ENCODE data around the gene SLC5A5. TPM values are rescaled to one million over a fixed set of nuclear protein-coding genes. Genes with fewer than 3 reads are reported as not detected.

Gene SLC5A5
- total and polyA plus RNA-seq, 3 donors from 2014 or later, result 0.79 to 1.4 (median 1.1) TPM

GRCh38 chr19:17836530-17836929 is 35.2 kb upstream of the SLC5A5 start:
- Histone ChIP-seq H3K4me3 (no peak overlapping the region), H3K27ac (no peak overlapping the region), H3K9me3 (no peaks in the 10 kb centered on the region), H3K36me3 (ENCODE audit: low read depth, missing control alignments) (no peaks in the 10 kb centered on the region), H3K27me3 (no peaks in the 10 kb centered on the region), H3K4me1 (no peaks in the 10 kb centered on the region)
- intact Hi-C loops (cut with DNase I; ENCODE audit: low total_unique reads), result no loop called here
- no peak for DNase-seq
- 74 to 81% methylated on average over 4 of the region's 4 CpGs for WGBS, 2 donors
- no peak for TF ChIP-seq POLR2A (IDR thresholded peaks at IDR 0.05)
- TF ChIP-seq CTCF (IDR thresholded peaks at IDR 0.05), result no peak

- no peaks in the 10 kb centered on the region for H3K36me3 ChIP-seq (ENCODE audit: low read depth, missing control alignments)
- no peaks in the 10 kb centered on the region for H3K9me3 ChIP-seq
- intact Hi-C loops (cut with DNase I; ENCODE audit: low total_unique reads), result no loop called here
- DNase-seq, result no peak
- no peaks in the 10 kb centered on the region for H3K4me1 ChIP-seq
- H3K4me3 ChIP-seq, result no peak overlapping the region
- no peaks in the 10 kb centered on the region for H3K27me3 ChIP-seq
- TF ChIP-seq CTCF (IDR thresholded peaks at IDR 0.05), result no peak
- no peak for TF ChIP-seq POLR2A (IDR thresholded peaks at IDR 0.05)
- no peak overlapping the region for H3K27ac ChIP-seq
- 90 to 97% methylated on average over 7 of the region's 7 CpGs for WGBS, 2 donors
Measured at GRCh38 chr19:17837972-17838371, 33.8 kb upstream of the SLC5A5 start.

GRCh38 chr19:17840019-17840418 is 31.7 kb upstream of the SLC5A5 start:
- H3K27ac ChIP-seq, result no peak overlapping the region
- H3K4me1 ChIP-seq, result peaks cover 7% of the 10 kb centered on the region
- H3K4me3 ChIP-seq, result no peak overlapping the region
- H3K36me3 ChIP-seq (ENCODE audit: low read depth, missing control alignments), result no peaks in the 10 kb centered on the region
- intact Hi-C loops (cut with DNase I; ENCODE audit: low total_unique reads), result no loop called here
- H3K27me3 ChIP-seq, result no peaks in the 10 kb centered on the region
- no peak for DNase-seq
- 86 to 89% methylated on average over 6 of the region's 6 CpGs for WGBS, 2 donors
- H3K9me3 ChIP-seq, result no peaks in the 10 kb centered on the region
- TF ChIP-seq POLR2A (IDR thresholded peaks at IDR 0.05) (no peak), CTCF (IDR thresholded peaks at IDR 0.05) (no peak)

GRCh38 chr19:17841371-17841809 is 30.4 kb upstream of the SLC5A5 start:
- no peaks in the 10 kb centered on the region for H3K27me3 ChIP-seq
- H3K4me1 ChIP-seq, result peaks cover 7% of the 10 kb centered on the region
- no peaks in the 10 kb centered on the region for H3K9me3 ChIP-seq
- peak overlapping the region; percentile 71 to 93 for H3K27ac ChIP-seq
- WGBS, 2 donors, result 6 to 22% methylated on average over 20 to 30 of the region's 30 CpGs
- intact Hi-C loops (cut with DNase I; ENCODE audit: low total_unique reads), result no loop called here
- TF ChIP-seq CTCF (IDR thresholded peaks at IDR 0.05), result no peak
- TF ChIP-seq POLR2A (IDR thresholded peaks at IDR 0.05), result no peak
- no peaks in the 10 kb centered on the region for H3K36me3 ChIP-seq (ENCODE audit: low read depth, missing control alignments)
- H3K4me3 ChIP-seq, result peak overlapping the region; percentile 52 to 53
- no peak for DNase-seq

Measured in testis (tissue), 3 donors.